Measurements from ENCODE around the gene ACE2. TPM values are rescaled to one million over a fixed set of nuclear protein-coding genes. Genes with fewer than 3 reads are reported as not detected.

ACE2 gene
- total and polyA plus RNA-seq, 2 donors (not counting 1 experiment from before 2014, with no cell fraction given), result not detected

- Histone ChIP-seq H3K27me3 (replicated peaks in 1 of 4; ENCODE audit: control extremely low read depth in 1 of 4, control insufficient read depth in 3 of 4, insufficient read depth in 4 of 4, low read length in 3 of 4) (peaks cover 0 to 3% (median 0%) of the 10 kb centered on the region in 4 experiments), H3K79me2 (ENCODE audit: control insufficient read depth, insufficient read depth, low read length) (no peaks in the 10 kb centered on the region), H3K4me1 (ENCODE audit: control insufficient read depth in 2 of 2, insufficient read depth in 2 of 2, low read length in 2 of 2) (no peaks in the 10 kb centered on the region), H3K4me3 (ENCODE audit: control extremely low read depth in 1 of 5, extremely low read depth in 1 of 5, insufficient read depth in 1 of 5, low read depth in 2 of 5, low read length in 4 of 5) (no peak overlapping the region), H3K9me3 (ENCODE audit: control extremely low read depth in 1 of 3, control insufficient read depth in 2 of 3, insufficient read depth in 1 of 3, low read length in 2 of 3) (no peaks in the 10 kb centered on the region), H3K27ac (ENCODE audit: low read length in 2 of 2) (no peak overlapping the region), H3K36me3 (replicated peaks in 1 of 2; ENCODE audit: control extremely low read depth in 1 of 2, control insufficient read depth in 1 of 2, extremely low read depth in 1 of 2, insufficient read depth in 2 of 2, low read length in 1 of 2) (no peaks in the 10 kb centered on the region), H3K9ac (ENCODE audit: low read length) (no peak overlapping the region), H4K20me1 (ENCODE audit: control insufficient read depth, insufficient read depth, low read length, poor library complexity, severe bottlenecking) (no peaks in the 10 kb centered on the region), H2AFZ (ENCODE audit: insufficient read depth, low read depth, low read length, poor library complexity, severe bottlenecking) (no peak overlapping the region), H3K4me2 (replicated peaks; ENCODE audit: low read depth, low read length, poor library complexity, severe bottlenecking) (no peak overlapping the region)
- no CpG with 5 or more reads among the region's 3 CpGs for WGBS (ENCODE audit: insufficient coverage)
- ChIA-PET POLR2A (no interaction called here), CTCF (no interaction called here)
- no peak overlapping the region for H3K4me3 Mint-ChIP-seq
- H3K27ac Mint-ChIP-seq, result no peak overlapping the region
- no peaks in the 10 kb centered on the region for H3K4me1 Mint-ChIP-seq
- intact Hi-C loops (cut with micrococcal nuclease), result no loop called here
- TF ChIP-seq EZH2 (IDR thresholded peaks at IDR 0.05; ENCODE audit: borderline replicate concordance, insufficient read depth, low read depth, low read length, poor library complexity, severe bottlenecking) (no peak), CTCF (IDR thresholded peaks at IDR 0.05) (no peak)
- DNase-seq (no peak), ATAC-seq (ENCODE audit: low read depth) (no peak)
- no peaks in the 10 kb centered on the region for H3K9me3 Mint-ChIP-seq (ENCODE audit: insufficient read depth)
- peaks cover 4% of the 10 kb centered on the region for H3K27me3 Mint-ChIP-seq
These were observed 39.8 kb downstream of the ACE2 start for GRCh38 chrX:15560924-15561323.

GRCh38 chrX:15559227-15559626 lies 41.5 kb downstream of the ACE2 start:
- H3K9me3 ChIP-seq (ENCODE audit: control extremely low read depth in 1 of 3, control insufficient read depth in 2 of 3, insufficient read depth in 1 of 3, low read length in 2 of 3), result no peaks in the 10 kb centered on the region
- H3K27ac Mint-ChIP-seq, result no peak overlapping the region
- H4K20me1 ChIP-seq (ENCODE audit: control insufficient read depth, insufficient read depth, low read length, poor library complexity, severe bottlenecking), result no peaks in the 10 kb centered on the region
- H3K9me3 Mint-ChIP-seq (ENCODE audit: insufficient read depth), result no peaks in the 10 kb centered on the region
- H3K4me3 ChIP-seq (ENCODE audit: control extremely low read depth in 1 of 5, extremely low read depth in 1 of 5, insufficient read depth in 1 of 5, low read depth in 2 of 5, low read length in 4 of 5), result no peak overlapping the region
- H3K4me3 Mint-ChIP-seq, result no peak overlapping the region
- H3K4me1 ChIP-seq (ENCODE audit: control insufficient read depth in 2 of 2, insufficient read depth in 2 of 2, low read length in 2 of 2), result no peaks in the 10 kb centered on the region
- TF ChIP-seq EZH2 (IDR thresholded peaks at IDR 0.05; ENCODE audit: borderline replicate concordance, insufficient read depth, low read depth, low read length, poor library complexity, severe bottlenecking) (no peak), CTCF (IDR thresholded peaks at IDR 0.05) (no peak)
- no peaks in the 10 kb centered on the region for H3K4me1 Mint-ChIP-seq
- ChIA-PET CTCF (no interaction called here), POLR2A (no interaction called here)
- intact Hi-C loops (cut with micrococcal nuclease), result no loop called here
- H3K4me2 ChIP-seq (replicated peaks; ENCODE audit: low read depth, low read length, poor library complexity, severe bottlenecking), result no peak overlapping the region
- DNase-seq (no peak), ATAC-seq (ENCODE audit: low read depth) (no peak)
- H3K79me2 ChIP-seq (ENCODE audit: control insufficient read depth, insufficient read depth, low read length), result no peaks in the 10 kb centered on the region
- no peak overlapping the region for H2AFZ ChIP-seq (ENCODE audit: insufficient read depth, low read depth, low read length, poor library complexity, severe bottlenecking)
- no peak overlapping the region for H3K9ac ChIP-seq (ENCODE audit: low read length)
- H3K27me3 ChIP-seq (replicated peaks in 1 of 4; ENCODE audit: control extremely low read depth in 1 of 4, control insufficient read depth in 3 of 4, insufficient read depth in 4 of 4, low read length in 3 of 4), result peaks cover 0 to 3% (median 0%) of the 10 kb centered on the region in 4 experiments
- no peak overlapping the region for H3K27ac ChIP-seq (ENCODE audit: low read length in 2 of 2)
- H3K36me3 ChIP-seq (replicated peaks in 1 of 2; ENCODE audit: control extremely low read depth in 1 of 2, control insufficient read depth in 1 of 2, extremely low read depth in 1 of 2, insufficient read depth in 2 of 2, low read length in 1 of 2), result no peaks in the 10 kb centered on the region
- peaks cover 4% of the 10 kb centered on the region for H3K27me3 Mint-ChIP-seq
- no CpG with 5 or more reads among the region's 3 CpGs for WGBS (ENCODE audit: insufficient coverage)

Measured in B cell (primary cell).